WTC11 (cell line): ENCODE measurements around the gene IQCF6. TPM values are rescaled to one million over a fixed set of nuclear protein-coding genes. Genes with fewer than 3 reads are reported as not detected.

Experiments used
- ATAC-seq: fragments of 200-7000 bp; cut with Tn5 transposase; 2 replicates; pipeline ENCODE4 v1.10.0; 2021; ENCODE audit warnings: mild to moderate bottlenecking, moderate library complexity
- CTCF ChIA-PET: fragments of 300-600 bp; sonication (Branson Sonifier 250); formaldehyde crosslinking; loops from one replicate; lab custom pipeline; 2021; ENCODE audit warnings: antibody characterized with exemption; lab: Charles Lee
- POLR2A ChIA-PET: fragments of 350-600 bp; sonication (Branson Sonifier 250); formaldehyde crosslinking; loops from one replicate; lab custom pipeline; 2021; ENCODE audit warnings: antibody characterized with exemption; lab: Charles Lee
- DNase-seq: peaks from one replicate; pipeline ENCODE4 v3.0.0; 2021; ENCODE audit warnings: low spot score
- H3K27ac Mint-ChIP-seq: 2 replicates; pipeline ENCODE4 v1.8.0; 2021; ENCODE audit warnings: mixed read lengths
- H3K27me3 Mint-ChIP-seq: 2 replicates; pipeline ENCODE4 v1.8.0; 2021; ENCODE audit warnings: low read depth, mild to moderate bottlenecking, moderate library complexity, mixed read lengths
- H3K36me3 Mint-ChIP-seq: 2 replicates; pipeline ENCODE4 v1.8.0; 2021; ENCODE audit warnings: mixed read lengths
- H3K4me1 Mint-ChIP-seq: 2 replicates; pipeline ENCODE4 v1.8.0; 2022; ENCODE audit warnings: mixed read lengths
- H3K4me3 Mint-ChIP-seq: 2 replicates; pipeline ENCODE4 v1.8.0; 2021; ENCODE audit warnings: mild to moderate bottlenecking, moderate library complexity, mixed read lengths
- H3K9me3 Mint-ChIP-seq: 2 replicates; pipeline ENCODE4 v1.8.0; 2021; ENCODE audit warnings: mixed read lengths
- AFF4 ChIP-seq: sonication (generic); formaldehyde crosslinking; IDR thresholded peaks from 2 replicates; pipeline ENCODE4 v1.8.1; 2023; ENCODE audit warnings: mild to moderate bottlenecking, missing genetic modification reagents, borderline replicate concordance
- ERG ChIP-seq: fragments of 250-450 bp; sonication (Bioruptor Pico); IDR thresholded peaks from 2 replicates; pipeline ENCODE4 v1.8.0; 2021; ENCODE audit warnings: mild to moderate bottlenecking
- HMGA2 ChIP-seq: fragments of 250-450 bp; sonication (Bioruptor Pico); IDR thresholded peaks from 2 replicates; pipeline ENCODE4 v1.4.0; 2021; ENCODE audit warnings: mild to moderate bottlenecking, moderate library complexity
- MAX ChIP-seq: sonication (generic); formaldehyde crosslinking; IDR thresholded peaks from 2 replicates; pipeline ENCODE4 v1.8.0; 2022; ENCODE audit warnings: mild to moderate bottlenecking, missing genetic modification reagents
- MXD4 ChIP-seq: fragments of 250-450 bp; sonication (Bioruptor Pico); IDR thresholded peaks from 2 replicates; pipeline ENCODE4 v1.8.0; 2021; ENCODE audit warnings: mild to moderate bottlenecking, moderate library complexity, borderline replicate concordance
- NR1H2 ChIP-seq: sonication (generic); formaldehyde crosslinking; IDR thresholded peaks from 2 replicates; pipeline ENCODE4 v1.9.0; 2021; ENCODE audit warnings: mild to moderate bottlenecking, moderate library complexity, missing genetic modification reagents
- NR2C2 ChIP-seq: sonication (generic); formaldehyde crosslinking; IDR thresholded peaks from 2 replicates; pipeline ENCODE4 v1.8.0; 2022; ENCODE audit warnings: mild to moderate bottlenecking, missing genetic modification reagents
- STAT6 ChIP-seq: sonication (generic); formaldehyde crosslinking; conservative IDR thresholded peaks from 2 replicates; pipeline ENCODE4 v1.8.1; 2023; ENCODE audit warnings: mild to moderate bottlenecking, low read depth, missing genetic modification reagents, moderate library complexity
- ZNF532 ChIP-seq: fragments of 250-450 bp; sonication (Bioruptor Pico); IDR thresholded peaks from 2 replicates; pipeline ENCODE4 v1.9.0; 2021; ENCODE audit warnings: mild to moderate bottlenecking, borderline replicate concordance
- total RNA-seq: library from RNA; stranded (reverse); gene quantifications from 3 replicates; pipeline ENCODE4 v1.2.3, GENCODE V29; 2021

Gene IQCF6
- total RNA-seq, 1 experiment from 2014 or later, result not detected

- TF ChIP-seq ZNF532 (CRISPR knock-in tag) (no peak), HMGA2 (CRISPR knock-in tag) (no peak), NR1H2 (CRISPR knock-in tag) (no peak), MAX (no peak)
Measured at GRCh38 chr3:51813539-51813938, 34.5 kb upstream of the IQCF6 start (continued).

GRCh38 chr3:51808934-51809333 is 29.9 kb upstream of the IQCF6 start:
- ChIA-PET POLR2A (no interaction called here), CTCF (no interaction called here)
- no peaks in the 10 kb centered on the region; the same call in none of the 2 replicates for H3K27me3 Mint-ChIP-seq

GRCh38 chr3:51802106-51802703 is 23.2 kb upstream of the IQCF6 start:
- ChIA-PET CTCF (interaction anchor here (0.6 to 9.5 kb wide), 11 partner anchors 10 to 173 kb away, joined by 3 to 190 read pairs (median 5); partner anchors contain the start of genes ABHD14A, PARP3 and RRP9), POLR2A (interaction anchor here (1.0 kb wide), 1 partner anchor 83 kb away, joined by 3 read pairs; no protein-coding TSS in a partner anchor)
- Mint-ChIP-seq H3K4me3 (peak overlapping the region; percentile 13; the same call in 1 of the 2 replicates), H3K9me3 (peaks cover 7% of the 10 kb centered on the region; the same call in 1 of the 2 replicates), H3K27ac (peak overlapping the region; percentile 57), H3K27me3 (no peaks in the 10 kb centered on the region), H3K36me3 (no peaks in the 10 kb centered on the region), H3K4me1 (peaks cover 50% of the 10 kb centered on the region)
- no peak for TF ChIP-seq MXD4 (CRISPR knock-in tag)
- no peak for TF ChIP-seq AFF4
- no peak for DNase-seq
- peak; percentile 43 for ATAC-seq

More at GRCh38 chr3:51808934-51809333, 29.9 kb upstream of the IQCF6 start:
- ATAC-seq, result no peak
- Mint-ChIP-seq H3K27ac (no peak overlapping the region), H3K4me3 (no peak overlapping the region), H3K36me3 (peaks cover 5% of the 10 kb centered on the region), H3K4me1 (no peaks in the 10 kb centered on the region), H3K9me3 (peaks cover 38% of the 10 kb centered on the region)
- TF ChIP-seq NR2C2, result no peak
- TF ChIP-seq STAT6, result no peak
- TF ChIP-seq ERG (CRISPR knock-in tag), result no peak
- DNase-seq, result no peak
